GM21390 (cell line): ENCODE results near the gene PAFAH1B1.
"Not testable (repeated sequence)": the region's sequence is repeated elsewhere in the genome, so short reads cannot be mapped to it uniquely, and the experiment has no call there.

ENCODE experiments used
- ATAC-seq: cut with Tn5 transposase; IDR thresholded peaks from one replicate; pipeline ENCODE4 v1.9.1; 2021; ENCODE audit not compliant: unreplicated experiment

The PAFAH1B1 gene

DNA sequence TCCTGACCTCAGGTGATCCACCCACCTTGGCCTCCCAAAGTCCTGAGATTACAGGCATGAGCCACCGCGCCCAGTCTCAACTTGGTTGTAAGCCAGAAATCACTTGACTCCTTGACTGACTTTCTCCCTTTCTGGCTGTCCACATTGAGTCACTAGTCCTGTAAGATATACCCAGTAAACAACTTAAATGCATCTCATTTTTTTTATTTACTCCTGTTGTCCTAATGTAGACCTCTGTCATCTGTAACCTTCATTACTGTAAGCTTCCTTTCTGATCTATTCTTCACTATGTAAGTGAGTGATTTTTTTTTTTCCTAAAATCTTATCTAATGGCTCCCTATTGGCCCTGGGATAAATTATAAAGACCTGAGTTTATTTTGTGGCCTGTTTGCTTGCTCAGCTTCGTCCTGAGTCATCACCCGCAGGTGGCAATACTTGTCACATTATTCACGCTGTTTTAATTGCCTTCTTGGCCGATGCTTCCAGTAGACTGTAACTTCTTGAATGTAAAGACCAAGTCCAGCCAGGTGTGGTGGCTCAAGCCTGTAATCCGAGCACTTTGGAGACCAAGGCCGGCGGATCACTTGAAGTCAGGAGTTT lies 41.0 kb downstream of the PAFAH1B1 start:
- ATAC-seq, result no peak

GRCh38 chr17:2635241-2635640 lies 41.8 kb downstream of the PAFAH1B1 start:
- ATAC-seq, result no peak

GRCh38 chr17:2635675-2636074 lies 42.2 kb downstream of the PAFAH1B1 start:
- no peak for ATAC-seq

DNA sequence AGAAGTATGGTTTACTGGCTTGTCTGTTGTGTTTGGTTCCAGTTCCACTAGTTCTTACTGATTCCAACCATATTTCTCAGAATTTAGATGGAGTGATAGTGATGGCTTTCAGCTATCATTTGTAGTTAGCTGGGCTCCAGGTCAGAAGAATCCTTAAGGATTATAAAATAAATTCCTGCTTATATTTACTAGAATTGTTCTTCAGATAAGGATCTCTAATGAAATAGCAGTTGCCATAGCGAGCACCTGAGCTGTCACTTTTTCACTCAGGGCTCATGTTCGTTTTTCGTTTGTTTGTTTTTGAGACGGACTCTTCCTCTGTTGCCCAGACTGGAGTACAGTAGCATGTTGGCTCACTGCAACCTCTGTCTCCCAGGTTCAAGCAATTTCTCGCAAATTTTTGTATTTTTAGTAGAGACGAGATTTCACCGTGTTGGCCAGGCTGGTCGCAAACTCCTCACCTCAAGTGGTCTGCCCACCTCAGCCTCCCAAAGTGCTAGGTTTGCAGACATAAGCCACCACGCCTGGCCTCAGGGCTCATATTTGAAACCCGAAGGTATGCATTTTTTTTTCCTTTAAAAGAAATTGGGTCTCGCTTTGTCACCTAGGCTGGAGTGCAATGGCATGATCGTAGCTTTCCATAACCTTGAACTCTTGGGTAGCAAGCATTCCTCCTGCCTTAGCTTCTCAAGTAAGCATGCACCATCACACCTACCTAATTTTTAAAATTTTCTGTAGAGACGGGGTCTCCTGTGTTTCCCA lies 42.9 kb downstream of the PAFAH1B1 start:
- ATAC-seq, result no peak

- no peak for ATAC-seq
Observed at GRCh38 chr17:2637422-2637821, 44.0 kb downstream of the PAFAH1B1 start.

DNA sequence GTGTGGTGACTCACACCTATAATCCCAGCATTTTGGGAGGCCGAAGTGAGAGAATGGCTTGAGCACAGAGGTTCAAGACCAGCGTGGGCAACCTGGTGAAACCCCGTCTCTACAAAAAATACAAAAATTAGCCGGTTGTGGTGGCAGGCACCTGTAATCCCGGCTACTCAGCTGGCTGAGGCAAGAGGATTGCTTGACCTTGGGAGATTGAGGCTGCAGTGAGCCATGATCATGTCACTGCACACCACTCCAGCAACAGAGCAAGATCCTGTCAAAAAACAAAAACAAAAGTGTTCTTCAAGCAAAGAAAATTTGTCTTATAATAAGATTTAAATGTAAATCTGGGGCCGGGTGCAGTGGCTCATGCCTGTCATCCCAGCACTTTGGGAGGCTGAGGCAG lies 51.5 kb downstream of the PAFAH1B1 start:
- ATAC-seq, result no peak

- ATAC-seq, result no peak
Observed at GRCh38 chr17:2647957-2648356, 54.5 kb downstream of the PAFAH1B1 start.

DNA sequence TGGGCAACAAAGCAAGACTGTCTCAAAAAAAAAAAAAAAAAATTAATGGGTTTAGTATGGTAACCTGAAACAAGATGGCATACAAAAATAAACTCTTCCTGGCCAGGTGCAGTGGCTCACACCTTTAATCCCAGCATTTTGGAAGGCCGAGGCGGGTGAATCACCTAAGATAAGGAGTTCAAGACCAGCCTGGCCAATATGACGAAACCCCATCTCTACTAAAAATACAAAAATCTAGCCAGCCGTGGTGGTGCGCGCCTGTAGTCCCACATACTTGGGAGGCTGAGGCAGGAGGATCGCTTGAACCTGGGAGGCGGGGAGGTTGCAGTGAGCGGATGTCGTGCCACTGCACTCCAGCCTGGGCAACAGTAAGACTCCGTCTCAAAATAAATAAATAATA lies 55.7 kb downstream of the PAFAH1B1 start:
- ATAC-seq, result no peak

- not testable (repeated sequence) for ATAC-seq
Observed at GRCh38 chr17:2652911-2653310, 59.5 kb downstream of the PAFAH1B1 start.

DNA sequence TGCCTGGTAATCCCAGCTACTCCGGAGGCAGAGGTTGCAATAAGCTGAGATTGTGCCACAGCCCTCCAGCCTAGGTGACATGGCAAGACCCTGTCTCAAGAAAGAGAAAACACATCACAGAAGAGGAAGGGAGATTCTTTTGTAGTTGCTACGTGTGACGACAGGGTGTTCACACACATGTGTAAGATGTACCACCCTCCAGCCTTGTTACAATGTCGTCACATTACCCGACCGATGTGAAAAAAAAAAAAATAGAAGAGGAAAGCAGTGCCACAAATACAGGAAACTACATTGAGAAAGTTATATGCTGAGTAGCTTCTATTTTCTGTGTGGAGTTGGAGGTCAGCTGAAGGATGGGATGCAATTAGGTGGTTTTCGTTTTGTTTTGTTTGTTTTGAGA lies 62.1 kb downstream of the PAFAH1B1 start:
- no peak for ATAC-seq

DNA sequence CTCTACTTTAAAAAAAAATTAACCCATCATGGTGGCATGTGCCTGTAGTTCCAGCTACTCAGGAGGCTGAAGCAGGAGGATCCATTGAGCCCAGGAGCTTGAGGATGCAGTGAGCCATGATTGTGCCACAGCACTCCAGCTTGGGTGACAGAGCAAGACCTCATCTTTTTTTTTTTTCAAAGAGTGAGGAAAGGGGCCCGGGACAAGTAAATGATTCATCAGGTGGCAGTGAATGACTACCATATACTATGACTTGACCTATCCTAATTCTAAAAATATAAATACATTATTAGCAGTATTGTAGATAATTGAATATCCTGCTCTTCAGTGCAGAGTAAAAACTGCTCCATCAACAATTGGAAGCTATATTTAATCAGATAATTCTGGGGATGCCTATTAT lies 62.8 kb downstream of the PAFAH1B1 start:
- no peak for ATAC-seq

DNA sequence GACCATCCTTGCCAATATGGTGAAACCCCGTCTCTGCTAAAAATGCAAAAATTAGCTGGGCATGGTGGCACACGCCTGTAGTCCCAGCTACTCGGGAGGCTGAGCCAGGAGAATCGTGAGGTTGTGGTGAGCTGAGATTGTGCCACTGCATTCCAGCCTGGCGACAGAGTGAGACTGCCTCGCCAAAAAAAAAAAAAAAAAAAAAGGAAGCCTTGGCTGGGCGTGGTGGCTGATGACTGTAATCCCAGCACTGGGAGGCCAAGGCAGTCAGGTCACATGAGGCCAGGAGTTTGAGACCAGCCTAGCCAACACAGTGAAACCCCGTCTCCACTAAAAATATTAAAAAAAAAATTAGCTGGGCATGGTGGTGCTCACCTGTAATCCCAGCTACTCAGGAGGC lies 65.9 kb downstream of the PAFAH1B1 start:
- not testable (repeated sequence) for ATAC-seq

- not testable (repeated sequence) for ATAC-seq
Observed at GRCh38 chr17:2660410-2660809, 67.0 kb downstream of the PAFAH1B1 start.

DNA sequence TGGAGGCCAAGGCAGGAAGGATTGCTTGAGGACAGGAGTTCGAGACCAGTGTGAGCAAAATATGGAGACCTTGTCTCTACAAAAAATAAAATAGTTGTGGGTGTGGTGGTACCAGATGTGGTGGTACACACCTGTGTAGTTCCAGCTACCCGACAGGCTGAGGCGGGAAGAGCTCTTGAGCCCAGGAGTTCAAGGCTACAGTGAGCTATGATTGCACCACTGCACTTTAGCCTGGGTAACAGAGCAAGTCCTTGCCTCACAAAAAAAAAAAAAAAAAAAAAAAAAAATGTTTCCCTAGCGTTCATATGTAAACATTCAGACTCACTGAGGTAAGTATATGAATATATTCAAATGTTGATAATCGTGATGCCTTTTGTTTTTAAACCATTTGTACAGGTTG lies 78.6 kb downstream of the PAFAH1B1 start:
- no peak for ATAC-seq

- not testable (repeated sequence) for ATAC-seq
Observed at GRCh38 chr17:2679247-2679646, 85.8 kb downstream of the PAFAH1B1 start.

GRCh38 chr17:2680961-2681360 lies 87.5 kb downstream of the PAFAH1B1 start:
- no peak for ATAC-seq

DNA sequence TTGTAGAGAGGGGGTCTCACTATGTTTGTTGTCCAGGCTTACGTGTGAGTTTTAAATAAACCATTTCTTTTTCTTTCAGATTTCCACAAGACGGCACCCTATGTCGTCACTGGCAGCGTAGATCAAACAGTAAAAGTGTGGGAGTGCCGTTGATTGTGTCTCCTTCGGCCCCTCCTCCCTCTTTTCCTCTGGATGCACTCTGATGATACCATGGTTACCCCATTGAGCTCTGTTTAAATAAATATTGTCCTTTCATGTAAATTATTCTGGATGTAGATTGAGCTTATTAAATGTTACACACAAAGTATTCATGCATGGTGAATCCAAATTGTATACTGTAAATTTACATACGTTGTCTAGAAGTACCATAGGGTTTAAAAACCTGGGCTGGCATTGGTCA lies 88.2 kb downstream of the PAFAH1B1 start:
- no peak for ATAC-seq

GRCh38 chr17:2682176-2682938 lies 88.9 kb downstream of the PAFAH1B1 start:
- no peak for ATAC-seq

DNA sequence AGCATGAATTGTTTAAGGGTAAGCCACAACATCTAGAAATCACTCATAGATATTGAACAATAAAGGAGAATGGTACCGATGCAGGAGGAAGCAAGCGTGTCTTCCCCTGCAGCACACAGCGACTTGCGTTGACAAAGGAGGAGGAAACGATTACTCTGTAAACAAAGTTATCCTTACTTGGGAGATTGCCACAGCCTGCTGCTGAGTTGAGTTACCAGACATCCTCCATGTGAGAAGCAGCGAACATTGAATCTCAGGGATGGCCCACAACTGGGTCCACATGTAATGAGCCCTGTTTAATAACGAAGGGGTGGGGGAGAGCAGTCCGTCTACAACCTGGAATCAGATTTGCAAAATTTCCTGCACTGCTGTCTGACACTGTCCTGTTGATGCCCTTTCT lies 90.5 kb downstream of the PAFAH1B1 start:
- no peak for ATAC-seq

GRCh38 chr17:2684549-2684948 lies 91.1 kb downstream of the PAFAH1B1 start:
- ATAC-seq, result no peak

- ATAC-seq, result no peak
Observed at GRCh38 chr17:2685696-2686095, 92.2 kb downstream of the PAFAH1B1 start.

- ATAC-seq, result no peak
Observed at GRCh38 chr17:2687074-2687418, 93.6 kb downstream of the PAFAH1B1 start.
